Mesenchymal stem cell (in vitro differentiated cells and primary cell): ENCODE results near the gene ANKS1B.

Experiments used
- DNase-seq: peaks from one replicate; pipeline ENCODE4 v3.0.0-alpha.2; 2013
- H2AFZ ChIP-seq: one replicate; pipeline ENCODE4 v1.6.1; 2013; ENCODE audit warnings: low read depth, mild to moderate bottlenecking, control low read depth, inconsistent platforms, low read length, moderate library complexity
- H2AK5ac ChIP-seq: 2 replicates; pipeline ENCODE4 v1.6.1; 2013; ENCODE audit warnings: low read length, moderate library complexity, mild to moderate bottlenecking, inconsistent platforms; ENCODE audit not compliant: severe bottlenecking
- H2BK120ac ChIP-seq: one replicate; pipeline ENCODE4 v1.6.1; 2013; ENCODE audit warnings: low read depth, mild to moderate bottlenecking, inconsistent platforms, low read length, moderate library complexity
- H2BK12ac ChIP-seq, 2 experiments: one replicate each; pipeline ENCODE4 v1.6.1; 2013; ENCODE audit warnings: inconsistent platforms in 2 of 2, low read length in 2 of 2, mild to moderate bottlenecking in 2 of 2, moderate library complexity in 2 of 2, control low read depth in 1 of 2
- H2BK15ac ChIP-seq: one replicate; pipeline ENCODE4 v1.6.1; 2013; ENCODE audit warnings: mild to moderate bottlenecking, low read depth, inconsistent platforms; ENCODE audit not compliant: poor library complexity, severe bottlenecking
- H2BK5ac ChIP-seq: 2 replicates; pipeline ENCODE4 v1.6.1; 2013; ENCODE audit warnings: low read depth, mild to moderate bottlenecking, low read length, control low read depth, inconsistent platforms; ENCODE audit not compliant: poor library complexity, severe bottlenecking
- H3K14ac ChIP-seq, 2 experiments: one replicate each; pipeline ENCODE4 v1.6.1; 2013; ENCODE audit warnings: inconsistent platforms in 2 of 2, low read length in 2 of 2, control low read depth in 1 of 2, mild to moderate bottlenecking in 1 of 2, moderate library complexity in 1 of 2
- H3K18ac ChIP-seq, 2 experiments: one replicate each; pipeline ENCODE4 v1.6.1; 2013; ENCODE audit warnings: inconsistent platforms in 2 of 2, low read length in 2 of 2, control low read depth in 1 of 2, low read depth in 1 of 2, mild to moderate bottlenecking in 1 of 2
- H3K23ac ChIP-seq, 2 experiments: one replicate each; pipeline ENCODE4 v1.6.1; 2013; ENCODE audit warnings: inconsistent platforms in 2 of 2, low read length in 2 of 2, mild to moderate bottlenecking in 2 of 2, moderate library complexity in 2 of 2, control low read depth in 1 of 2
- H3K27ac ChIP-seq: 2 replicates; pipeline ENCODE4 v1.5.1; 2013; ENCODE audit warnings: mild to moderate bottlenecking, moderate library complexity, low read length, control low read depth, inconsistent platforms; ENCODE audit not compliant: poor library complexity, severe bottlenecking
- H3K27me3 ChIP-seq, 2 experiments: 2 replicates each; pipeline versions ENCODE4 v1.6.1 to v1.7.0; 2013; ENCODE audit warnings: low read length in 2 of 2, mild to moderate bottlenecking in 2 of 2, moderate library complexity in 2 of 2, control low read depth in 1 of 2, inconsistent platforms in 1 of 2; ENCODE audit not compliant: control insufficient read depth in 1 of 2, insufficient read depth in 1 of 2
- H3K36me3 ChIP-seq, 2 experiments: 2 replicates each; pipeline versions ENCODE4 v1.6.1 to v1.7.0; 2013; ENCODE audit warnings: low read length in 2 of 2, control low read depth in 1 of 2, inconsistent platforms in 1 of 2, low read depth in 1 of 2, mild to moderate bottlenecking in 1 of 2; ENCODE audit not compliant: insufficient read depth in 2 of 2, control insufficient read depth in 1 of 2
- H3K4ac ChIP-seq, 2 experiments: one replicate each; pipeline ENCODE4 v1.6.1; 2013; ENCODE audit warnings: inconsistent platforms in 2 of 2, low read length in 2 of 2, mild to moderate bottlenecking in 2 of 2, moderate library complexity in 2 of 2, control low read depth in 1 of 2, low read depth in 1 of 2
- H3K4me1 ChIP-seq: 2 replicates; pipeline ENCODE4 v1.6.1; 2013; ENCODE audit warnings: low read depth, low read length, control low read depth; ENCODE audit not compliant: control insufficient read depth, insufficient read depth
- H3K4me2 ChIP-seq: 2 replicates; pipeline ENCODE4 v1.6.1; 2013; ENCODE audit warnings: low read length, mild to moderate bottlenecking, inconsistent platforms; ENCODE audit not compliant: poor library complexity, severe bottlenecking
- H3K4me3 ChIP-seq, 2 experiments: 2 replicates each; pipeline versions ENCODE4 v1.5.1 to v1.7.0; 2013; ENCODE audit warnings: low read length in 2 of 2, mild to moderate bottlenecking in 2 of 2, control low read depth in 1 of 2, low read depth in 1 of 2; ENCODE audit not compliant: insufficient read depth in 1 of 2
- H3K79me1 ChIP-seq: replicated peaks from 2 replicates; pipeline ENCODE4 v1.6.1; 2013; ENCODE audit warnings: mild to moderate bottlenecking, control low read depth, low read length, inconsistent platforms; ENCODE audit not compliant: poor library complexity, severe bottlenecking
- H3K9ac ChIP-seq: 2 replicates; pipeline ENCODE4 v1.7.0; 2013; ENCODE audit warnings: mild to moderate bottlenecking, low read length, moderate library complexity
- H3K9me3 ChIP-seq: 2 replicates; pipeline ENCODE4 v1.7.0; 2013; ENCODE audit warnings: mild to moderate bottlenecking, low read length; ENCODE audit not compliant: control insufficient read depth
- H4K8ac ChIP-seq: one replicate; pipeline ENCODE4 v1.6.1; 2013; ENCODE audit warnings: inconsistent platforms, mild to moderate bottlenecking, low read length, moderate library complexity
- H4K91ac ChIP-seq: one replicate; pipeline ENCODE4 v1.6.1; 2013; ENCODE audit warnings: mild to moderate bottlenecking, low read length, inconsistent platforms
- WGBS: methylation state at CpG from one replicate; pipeline ENCODE4 v1.1.7; 2013; ENCODE audit warnings: mixed read lengths; 5-methylcytosine and 5-hydroxymethylcytosine counted together

Gene ANKS1B

GRCh38 chr12:99390707-99391106 lies 594.0 kb downstream of the ANKS1B start:
- no peak overlapping the region for H2BK120ac ChIP-seq
- no peak overlapping the region for H2BK5ac ChIP-seq
- H2AFZ ChIP-seq: no peak overlapping the region
- H3K4ac ChIP-seq: no peak overlapping the region
- H3K18ac ChIP-seq: no peak overlapping the region
- H4K8ac ChIP-seq: no peak overlapping the region
- no peak overlapping the region for H3K9ac ChIP-seq
- no peaks in the 10 kb centered on the region for H3K79me1 ChIP-seq
- no peaks in the 10 kb centered on the region for H3K36me3 ChIP-seq
- no peak overlapping the region for H3K14ac ChIP-seq
- WGBS: 61% methylated on average over 7 of the region's 7 CpGs
- no peak overlapping the region for H3K27ac ChIP-seq
- no peak overlapping the region for H3K4me3 ChIP-seq
- no peaks in the 10 kb centered on the region for H3K9me3 ChIP-seq
- H3K4me1 ChIP-seq: no peaks in the 10 kb centered on the region
- H3K23ac ChIP-seq: no peak overlapping the region
- H3K27me3 ChIP-seq: no peaks in the 10 kb centered on the region
- H2BK15ac ChIP-seq: no peak overlapping the region
- H4K91ac ChIP-seq: no peak overlapping the region
- no peak overlapping the region for H2AK5ac ChIP-seq
- H3K4me2 ChIP-seq: no peak overlapping the region
- DNase-seq: no peak
- no peak overlapping the region for H2BK12ac ChIP-seq

GRCh38 chr12:99389751-99390150 lies 595.0 kb downstream of the ANKS1B start:
- no peak overlapping the region for H2AFZ ChIP-seq
- H3K27me3 ChIP-seq: no peaks in the 10 kb centered on the region
- H3K36me3 ChIP-seq: no peaks in the 10 kb centered on the region
- no peak overlapping the region for H2BK5ac ChIP-seq
- H3K79me1 ChIP-seq: no peaks in the 10 kb centered on the region
- no peak overlapping the region for H3K18ac ChIP-seq
- no peak overlapping the region for H4K8ac ChIP-seq
- no peaks in the 10 kb centered on the region for H3K4me1 ChIP-seq
- H3K14ac ChIP-seq: no peak overlapping the region
- 98% methylated on average over 2 of the region's 3 CpGs for WGBS
- no peak overlapping the region for H3K4me3 ChIP-seq
- H3K9me3 ChIP-seq: no peaks in the 10 kb centered on the region
- no peak overlapping the region for H3K4me2 ChIP-seq
- H3K27ac ChIP-seq: no peak overlapping the region
- no peak overlapping the region for H3K4ac ChIP-seq
- H2BK120ac ChIP-seq: no peak overlapping the region
- H4K91ac ChIP-seq: no peak overlapping the region
- DNase-seq: no peak
- no peak overlapping the region for H3K9ac ChIP-seq
- H2BK15ac ChIP-seq: no peak overlapping the region
- H3K23ac ChIP-seq: no peak overlapping the region
- H2BK12ac ChIP-seq: no peak overlapping the region
- no peak overlapping the region for H2AK5ac ChIP-seq

- DNase-seq: no peak
- no peaks in the 10 kb centered on the region for H3K27me3 ChIP-seq
- no peak overlapping the region for H3K4me3 ChIP-seq
- H2BK15ac ChIP-seq: no peak overlapping the region
- no peak overlapping the region for H3K27ac ChIP-seq
- no peak overlapping the region for H2BK12ac ChIP-seq
- no peak overlapping the region for H3K9ac ChIP-seq
- no peaks in the 10 kb centered on the region for H3K4me1 ChIP-seq
- 47% methylated on average over 1 of the region's 1 CpG for WGBS
- no peak overlapping the region for H3K4me2 ChIP-seq
- H3K14ac ChIP-seq: no peak overlapping the region
- H2BK120ac ChIP-seq: no peak overlapping the region
- no peak overlapping the region for H3K18ac ChIP-seq
- no peak overlapping the region for H2BK5ac ChIP-seq
- no peak overlapping the region for H3K23ac ChIP-seq
- no peaks in the 10 kb centered on the region for H3K36me3 ChIP-seq
- H4K91ac ChIP-seq: no peak overlapping the region
- no peaks in the 10 kb centered on the region for H3K79me1 ChIP-seq
- H2AFZ ChIP-seq: no peak overlapping the region
- H3K9me3 ChIP-seq: no peaks in the 10 kb centered on the region
- H4K8ac ChIP-seq: no peak overlapping the region
- H2AK5ac ChIP-seq: no peak overlapping the region
- H3K4ac ChIP-seq: no peak overlapping the region
Observed at GRCh38 chr12:99388671-99389195, 596.0 kb downstream of the ANKS1B start.

- no peaks in the 10 kb centered on the region for H3K27me3 ChIP-seq
- no peak overlapping the region for H2AK5ac ChIP-seq
- H3K18ac ChIP-seq: no peak overlapping the region
- no peak overlapping the region for H3K14ac ChIP-seq
- H2BK15ac ChIP-seq: no peak overlapping the region
- no peak overlapping the region for H3K9ac ChIP-seq
- H2BK120ac ChIP-seq: no peak overlapping the region
- no peak overlapping the region for H3K4ac ChIP-seq
- no peak overlapping the region for H3K4me2 ChIP-seq
- WGBS: 99% methylated on average over 2 of the region's 4 CpGs
- no peaks in the 10 kb centered on the region for H3K36me3 ChIP-seq
- no peak overlapping the region for H4K8ac ChIP-seq
- no peak overlapping the region for H2BK5ac ChIP-seq
- H2BK12ac ChIP-seq: no peak overlapping the region
- no peaks in the 10 kb centered on the region for H3K4me1 ChIP-seq
- H3K27ac ChIP-seq: no peak overlapping the region
- H3K4me3 ChIP-seq: no peak overlapping the region
- no peak overlapping the region for H2AFZ ChIP-seq
- H3K79me1 ChIP-seq: no peaks in the 10 kb centered on the region
- H3K23ac ChIP-seq: no peak overlapping the region
- no peak for DNase-seq
- H4K91ac ChIP-seq: no peak overlapping the region
- no peaks in the 10 kb centered on the region for H3K9me3 ChIP-seq
Observed at GRCh38 chr12:99387661-99388060, 597.1 kb downstream of the ANKS1B start.
